Activated T-helper 1 cell treated with anti-CD3 and anti-CD28 coated beads, Interleukin-12 subunit alpha, Interleukin-12 subunit beta, Interleukin-2, Interleukin-4 antibody, amounts not matched to agents 30 ng/mL and 10 ng/mL and 1 ng/mL, durations not matched to agents 14 hours and 24 hours and 36 hours (primary cell): ENCODE data around the gene UGT2A3. TPM values are rescaled to one million over a fixed set of nuclear protein-coding genes. Genes with fewer than 3 reads are reported as not detected.

Experiments used
- total RNA-seq: library from RNA; stranded (reverse); gene quantifications from 2 replicates; pipeline ENCODE4 v1.2.3, GENCODE V29; 2022

UGT2A3 gene
- total RNA-seq, 1 donor from 2014 or later: not detected

Other genes with a start within 250 kb of the UGT2A3 start
- not detected in 2 replicates for gene UGT2B10, start 135.8 kb downstream of the UGT2A3 start, total RNA-seq
- not detected in 2 replicates for gene UGT2B7, start 144.7 kb upstream of the UGT2A3 start, total RNA-seq